ENCODE measurements around the gene OCA2.

Gene OCA2

DNA sequence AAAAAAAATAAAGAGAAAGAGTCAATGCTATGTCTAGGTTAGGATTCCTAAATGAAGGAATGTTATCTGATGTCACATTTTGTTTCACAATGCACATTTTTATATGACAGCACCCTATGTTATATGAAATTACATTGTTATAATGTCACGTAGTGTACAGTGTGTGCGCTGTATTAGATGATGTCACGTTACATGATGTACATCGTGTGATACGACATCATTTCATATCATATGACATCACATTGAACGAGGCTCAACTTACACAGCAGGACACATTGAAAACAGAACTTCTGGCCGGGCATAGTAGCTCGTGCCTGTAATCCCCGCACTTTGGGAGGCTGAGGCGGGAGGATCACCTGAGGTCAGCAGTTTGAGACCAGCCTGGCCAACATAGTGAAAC lies 150.0 kb downstream of the OCA2 start:
- TF ChIP-seq, protein P1, sequence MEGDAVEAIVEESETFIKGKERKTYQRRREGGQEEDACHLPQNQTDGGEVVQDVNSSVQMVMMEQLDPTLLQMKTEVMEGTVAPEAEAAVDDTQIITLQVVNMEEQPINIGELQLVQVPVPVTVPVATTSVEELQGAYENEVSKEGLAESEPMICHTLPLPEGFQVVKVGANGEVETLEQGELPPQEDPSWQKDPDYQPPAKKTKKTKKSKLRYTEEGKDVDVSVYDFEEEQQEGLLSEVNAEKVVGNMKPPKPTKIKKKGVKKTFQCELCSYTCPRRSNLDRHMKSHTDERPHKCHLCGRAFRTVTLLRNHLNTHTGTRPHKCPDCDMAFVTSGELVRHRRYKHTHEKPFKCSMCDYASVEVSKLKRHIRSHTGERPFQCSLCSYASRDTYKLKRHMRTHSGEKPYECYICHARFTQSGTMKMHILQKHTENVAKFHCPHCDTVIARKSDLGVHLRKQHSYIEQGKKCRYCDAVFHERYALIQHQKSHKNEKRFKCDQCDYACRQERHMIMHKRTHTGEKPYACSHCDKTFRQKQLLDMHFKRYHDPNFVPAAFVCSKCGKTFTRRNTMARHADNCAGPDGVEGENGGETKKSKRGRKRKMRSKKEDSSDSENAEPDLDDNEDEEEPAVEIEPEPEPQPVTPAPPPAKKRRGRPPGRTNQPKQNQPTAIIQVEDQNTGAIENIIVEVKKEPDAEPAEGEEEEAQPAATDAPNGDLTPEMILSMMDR (IDR thresholded peaks at IDR 0.05; ENCODE audit: extremely low read depth, missing control alignments) = no peak
- no peak for DNase-seq (ENCODE audit: low spot score)

GRCh38 chr15:27939246-27939645 lies 159.9 kb downstream of the OCA2 start:
- TF ChIP-seq, protein P1 (IDR thresholded peaks at IDR 0.05; ENCODE audit: extremely low read depth, missing control alignments) = no peak
- no peak for DNase-seq (ENCODE audit: low spot score)

DNA sequence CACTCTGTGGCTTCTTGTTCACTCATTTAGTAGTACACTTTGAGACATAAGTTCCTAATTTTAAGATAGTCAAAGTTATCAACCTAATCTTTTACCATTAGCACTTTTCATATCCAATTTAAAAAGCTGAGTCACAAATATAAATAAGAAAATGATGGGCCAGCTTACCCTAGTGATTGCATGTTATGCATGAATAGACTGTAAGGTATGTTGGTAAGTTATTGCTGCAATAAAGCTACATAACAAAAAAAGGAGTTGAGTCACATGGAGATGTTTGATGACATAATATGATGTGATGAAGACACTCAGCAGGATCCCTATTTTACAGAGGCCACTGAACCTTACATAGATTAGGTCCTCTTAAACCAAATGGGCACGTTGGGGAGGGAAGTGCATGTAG lies 161.3 kb downstream of the OCA2 start:
- TF ChIP-seq, protein P1 (IDR thresholded peaks at IDR 0.05; ENCODE audit: extremely low read depth, missing control alignments) = no peak
- DNase-seq (ENCODE audit: low spot score) = no peak

DNA sequence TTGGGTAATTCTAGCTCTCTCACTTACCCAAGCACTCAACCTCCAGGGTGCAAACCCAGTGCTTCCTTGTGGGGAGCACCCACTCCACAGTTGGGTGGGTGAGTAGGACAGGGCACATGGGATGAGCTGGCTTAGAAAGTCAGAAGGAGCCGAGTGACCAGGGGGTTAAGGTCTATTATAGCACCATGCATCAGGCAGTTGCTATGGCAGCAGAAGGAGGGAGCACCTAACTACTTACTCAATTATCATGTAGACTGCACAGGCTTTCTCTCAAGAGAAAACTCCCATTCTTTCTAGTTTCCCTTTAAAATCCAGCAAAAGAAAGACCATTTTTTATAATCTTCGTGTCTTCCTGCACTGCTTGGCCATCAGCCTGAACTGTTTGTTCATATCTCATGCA lies 163.0 kb downstream of the OCA2 start:
- TF ChIP-seq, protein P1 (IDR thresholded peaks at IDR 0.05; ENCODE audit: extremely low read depth, missing control alignments) = no peak
- no peak for DNase-seq (ENCODE audit: low spot score)

- TF ChIP-seq, protein P1 (IDR thresholded peaks at IDR 0.05; ENCODE audit: extremely low read depth, missing control alignments) = no peak
- no peak for DNase-seq (ENCODE audit: low spot score)
Measured at GRCh38 chr15:27935328-27935727, 163.8 kb downstream of the OCA2 start.

GRCh38 chr15:27934782-27935181 lies 164.3 kb downstream of the OCA2 start:
- TF ChIP-seq, protein P1 (IDR thresholded peaks at IDR 0.05; ENCODE audit: extremely low read depth, missing control alignments) = no peak
- no peak for DNase-seq (ENCODE audit: low spot score)

GRCh38 chr15:27933562-27933961 lies 165.6 kb downstream of the OCA2 start:
- TF ChIP-seq, protein P1 (IDR thresholded peaks at IDR 0.05; ENCODE audit: extremely low read depth, missing control alignments) = no peak
- no peak for DNase-seq (ENCODE audit: low spot score)

All from GM20000 (cell line).